GF-D8 (cell line): ENCODE measurements around the gene NCEH1.
"Not testable (repeated sequence)": the region's sequence is repeated elsewhere in the genome, so short reads cannot be mapped to it uniquely, and the experiment has no call there.

ENCODE experiments used
- DNase-seq: peaks from one replicate; lab custom pipeline; 2025; lab: John Stamatoyannopoulos, UW

NCEH1 gene

GRCh38 chr3:172613845-172614244, 97.0 kb downstream of the NCEH1 start:
- DNase-seq: no peak

DNA sequence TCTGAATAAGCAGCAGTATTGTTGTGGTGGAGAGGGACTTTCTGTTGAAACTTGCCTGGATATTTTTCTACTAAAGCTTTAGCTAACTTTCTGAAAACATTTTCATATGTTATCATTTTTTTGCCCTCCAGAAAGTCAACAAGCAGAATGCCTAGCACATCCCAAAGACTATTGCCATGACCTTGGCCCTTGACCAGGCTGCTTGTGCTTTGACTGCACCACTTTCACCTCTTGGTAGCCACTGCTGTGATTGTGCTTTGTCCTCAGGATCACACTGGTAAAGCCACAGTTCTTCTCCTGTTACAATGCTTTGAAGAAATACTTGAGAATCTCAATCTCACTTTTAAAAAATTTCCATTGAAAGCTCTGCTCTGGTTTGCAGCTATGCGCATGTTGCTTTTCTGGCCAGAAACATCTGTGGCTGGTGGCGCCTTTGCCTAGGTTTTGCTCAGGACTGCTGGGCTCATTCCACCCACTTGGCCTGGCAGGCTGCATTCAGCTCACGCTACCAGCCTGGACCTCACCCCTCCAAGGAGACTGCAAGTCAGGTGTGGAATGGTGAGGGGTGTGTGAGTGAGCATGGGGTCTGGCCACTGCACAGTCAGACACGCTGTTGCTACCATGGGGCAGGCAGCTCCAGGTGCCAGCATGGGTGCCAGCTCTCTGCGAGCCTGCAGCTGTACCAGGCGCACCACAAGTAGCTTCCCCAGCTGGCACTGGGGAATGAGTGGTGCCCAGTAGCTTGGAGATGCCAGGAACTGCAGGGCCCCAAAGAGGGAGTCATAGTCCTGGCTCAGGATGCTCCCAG, 97.8 kb downstream of the NCEH1 start:
- no peak for DNase-seq

DNA sequence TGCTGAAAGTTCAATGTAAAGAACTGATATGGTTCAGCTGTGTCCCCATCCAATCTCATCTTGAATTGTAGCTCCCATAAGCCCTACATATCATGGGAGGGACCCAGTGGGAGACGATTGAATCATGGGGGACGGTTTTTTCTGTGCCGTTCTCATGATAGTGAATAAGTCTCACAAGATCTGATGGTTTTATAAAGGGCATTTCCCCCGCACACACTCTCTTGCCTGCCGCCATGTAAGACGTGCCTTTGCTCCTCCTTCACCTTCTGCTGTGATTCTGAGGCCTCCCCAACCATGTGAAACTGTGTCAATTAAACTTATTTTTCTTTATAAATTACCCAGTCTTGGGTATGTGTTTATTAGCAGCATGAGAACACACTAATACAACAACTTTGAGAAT, 101.1 kb downstream of the NCEH1 start:
- no peak for DNase-seq

DNA sequence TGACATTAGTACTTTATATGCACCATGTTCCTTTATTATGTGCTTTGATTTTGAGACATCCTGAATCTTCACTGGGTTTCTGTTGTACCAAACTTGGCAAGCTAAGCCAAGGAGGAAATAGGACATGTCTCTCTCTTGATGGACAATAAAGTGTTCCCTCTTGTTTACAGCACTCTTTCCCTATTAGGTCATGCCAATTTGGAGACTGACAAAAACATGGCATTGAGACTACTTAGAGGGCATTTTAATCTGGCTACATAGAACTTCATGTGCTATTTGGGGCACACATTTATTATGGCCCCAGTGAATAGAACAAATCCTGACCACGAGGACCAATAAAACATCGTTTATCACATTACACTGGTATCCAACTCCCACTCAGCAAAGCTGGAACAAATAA, 102.3 kb downstream of the NCEH1 start:
- no peak for DNase-seq

DNA sequence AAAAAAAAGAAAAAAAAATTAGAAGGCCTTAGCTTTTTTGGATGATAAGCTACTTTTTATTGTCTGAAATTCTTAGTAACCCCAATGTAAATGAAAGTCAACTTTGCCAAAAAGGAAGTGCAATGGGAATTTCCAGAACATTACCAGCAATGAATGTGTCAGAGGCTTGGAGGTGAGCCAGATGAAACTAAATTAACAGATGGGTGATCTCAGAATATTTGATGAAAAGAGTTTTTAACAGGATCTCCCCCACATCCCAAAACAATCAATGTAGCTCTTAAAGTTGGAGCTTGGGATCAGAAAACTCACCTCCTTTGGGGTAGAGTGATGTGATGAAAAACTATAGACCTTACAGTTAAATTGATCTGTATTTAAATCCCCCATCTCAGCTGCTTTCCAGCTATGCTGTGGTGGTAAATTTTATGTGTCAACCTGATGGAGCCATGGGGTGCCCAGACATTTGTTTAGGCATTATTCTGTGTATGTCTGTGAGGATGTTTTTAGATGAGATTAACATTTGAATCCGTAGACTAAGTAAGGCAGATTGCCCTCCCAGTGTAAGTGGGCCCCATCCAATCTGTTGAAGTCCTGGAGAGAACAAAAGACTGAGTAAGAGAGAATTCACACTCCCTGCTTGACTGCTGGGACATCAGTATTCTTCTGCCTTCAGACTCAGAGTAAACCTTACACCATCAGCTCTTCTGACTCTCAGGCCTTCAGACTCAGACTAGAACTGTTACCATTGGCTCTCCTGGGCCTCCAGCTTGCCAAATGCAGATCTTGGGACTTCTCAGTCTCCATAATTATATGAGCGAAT, 103.4 kb downstream of the NCEH1 start:
- no peak for DNase-seq

- no peak for DNase-seq
Measured at GRCh38 chr3:172606021-172606420, 104.8 kb downstream of the NCEH1 start.

DNA sequence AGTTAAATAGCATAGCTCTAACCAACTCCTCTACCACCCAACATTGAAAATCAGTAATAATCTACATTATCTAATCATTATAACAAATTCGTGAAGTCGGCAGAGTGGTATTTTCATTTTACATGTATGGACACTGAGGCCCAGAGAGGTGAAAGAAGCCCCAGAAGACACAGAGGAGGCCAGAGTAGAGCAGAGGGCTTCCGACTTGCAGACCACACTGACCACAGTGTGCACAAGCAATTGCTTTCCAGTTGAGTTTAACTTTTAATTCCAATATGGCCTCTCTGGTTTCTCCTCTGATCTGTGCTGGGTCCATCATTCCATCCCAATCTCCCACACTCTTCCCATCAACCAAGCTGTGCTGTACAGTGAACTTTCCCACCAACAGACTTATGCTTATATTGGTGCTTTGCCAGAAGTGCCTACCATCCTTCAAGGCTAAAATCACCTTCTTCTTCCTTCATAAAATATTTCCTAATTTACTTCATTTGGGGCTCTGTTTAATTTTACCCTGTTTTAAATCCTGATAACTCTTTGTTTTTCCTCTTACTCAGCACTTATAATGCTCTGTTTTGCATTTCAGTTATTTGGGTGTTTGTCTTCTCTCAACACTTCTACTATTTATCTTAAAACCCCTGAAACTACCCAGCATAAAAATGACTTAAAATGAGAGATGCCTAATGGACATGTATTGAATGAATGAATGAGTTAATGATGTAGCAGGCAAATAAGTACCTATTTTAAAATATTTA, 105.8 kb downstream of the NCEH1 start:
- no peak for DNase-seq

GRCh38 chr3:172601066-172601832, 109.6 kb downstream of the NCEH1 start:
- DNase-seq: no peak

GRCh38 chr3:172600644-172601065, 110.2 kb downstream of the NCEH1 start:
- DNase-seq: no peak

DNA sequence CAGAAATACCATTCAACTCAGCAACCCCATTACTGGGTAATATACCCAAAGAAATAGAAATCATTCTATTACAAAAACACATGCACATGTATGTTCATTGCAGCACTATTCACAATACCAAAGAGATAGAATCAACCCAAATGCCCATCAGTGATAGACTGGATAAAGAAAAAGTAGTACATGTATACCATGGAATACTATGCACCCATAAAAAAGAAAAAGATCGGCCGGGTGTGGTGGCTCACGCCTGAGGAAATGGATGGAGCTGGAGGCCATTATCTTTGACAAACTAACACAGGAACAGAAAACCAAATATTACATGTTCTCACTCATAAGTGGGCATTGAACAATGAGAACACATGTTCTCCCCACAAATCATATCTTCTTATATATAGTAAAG, 112.0 kb downstream of the NCEH1 start:
- DNase-seq: no peak

DNA sequence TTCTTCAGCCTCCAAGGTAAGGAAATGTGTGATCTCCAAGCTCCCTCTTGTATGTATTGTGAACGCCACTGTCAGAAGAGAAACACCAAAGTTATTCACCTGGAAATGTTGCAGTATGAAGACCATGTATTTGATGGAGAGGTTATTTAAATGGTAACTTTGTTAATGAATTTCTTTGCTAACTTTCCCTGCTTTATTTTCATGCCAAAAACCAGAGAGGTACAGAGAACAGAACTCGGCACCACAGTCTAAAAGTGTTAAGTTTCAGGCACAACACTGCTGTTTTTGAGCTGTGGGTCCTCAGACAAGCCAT, 114.5 kb downstream of the NCEH1 start:
- DNase-seq: no peak

DNA sequence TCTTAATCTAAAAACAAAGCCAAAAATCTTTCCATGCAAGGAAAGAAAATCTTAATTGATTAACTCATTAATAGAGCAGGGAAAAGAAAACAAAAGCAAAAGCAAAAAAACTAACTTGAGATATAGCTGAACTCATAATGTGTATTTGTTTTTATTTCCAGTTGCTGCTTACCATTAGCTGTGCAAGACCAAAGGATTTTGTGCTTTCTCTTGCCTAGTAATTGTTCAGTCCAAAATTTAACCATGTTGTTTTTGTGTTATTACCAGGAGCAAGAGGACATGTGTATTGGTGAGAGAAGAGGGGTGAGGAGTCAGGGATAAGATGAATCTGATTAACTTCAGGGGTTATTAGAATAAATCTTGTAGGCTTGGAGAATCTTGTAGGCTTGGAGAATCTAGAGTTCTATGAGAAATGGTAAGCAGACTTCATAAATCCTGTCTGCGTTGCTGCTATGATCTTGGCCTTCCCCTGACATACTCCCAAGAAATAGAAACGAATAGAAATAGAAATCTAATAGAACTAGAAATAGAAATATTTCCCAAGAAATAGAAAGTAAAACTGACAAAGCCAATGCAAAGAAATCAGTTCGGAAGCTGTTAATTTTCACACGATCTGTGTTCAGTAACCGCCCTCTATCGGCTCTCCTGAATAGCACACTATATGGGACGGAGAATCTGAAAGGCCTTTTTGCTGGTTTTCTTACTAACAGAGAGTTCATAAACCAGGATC, 115.0 kb downstream of the NCEH1 start:
- peak; percentile 4 for DNase-seq

- not testable (repeated sequence) for DNase-seq
Measured at GRCh38 chr3:172594900-172595663, 115.8 kb downstream of the NCEH1 start.

DNA sequence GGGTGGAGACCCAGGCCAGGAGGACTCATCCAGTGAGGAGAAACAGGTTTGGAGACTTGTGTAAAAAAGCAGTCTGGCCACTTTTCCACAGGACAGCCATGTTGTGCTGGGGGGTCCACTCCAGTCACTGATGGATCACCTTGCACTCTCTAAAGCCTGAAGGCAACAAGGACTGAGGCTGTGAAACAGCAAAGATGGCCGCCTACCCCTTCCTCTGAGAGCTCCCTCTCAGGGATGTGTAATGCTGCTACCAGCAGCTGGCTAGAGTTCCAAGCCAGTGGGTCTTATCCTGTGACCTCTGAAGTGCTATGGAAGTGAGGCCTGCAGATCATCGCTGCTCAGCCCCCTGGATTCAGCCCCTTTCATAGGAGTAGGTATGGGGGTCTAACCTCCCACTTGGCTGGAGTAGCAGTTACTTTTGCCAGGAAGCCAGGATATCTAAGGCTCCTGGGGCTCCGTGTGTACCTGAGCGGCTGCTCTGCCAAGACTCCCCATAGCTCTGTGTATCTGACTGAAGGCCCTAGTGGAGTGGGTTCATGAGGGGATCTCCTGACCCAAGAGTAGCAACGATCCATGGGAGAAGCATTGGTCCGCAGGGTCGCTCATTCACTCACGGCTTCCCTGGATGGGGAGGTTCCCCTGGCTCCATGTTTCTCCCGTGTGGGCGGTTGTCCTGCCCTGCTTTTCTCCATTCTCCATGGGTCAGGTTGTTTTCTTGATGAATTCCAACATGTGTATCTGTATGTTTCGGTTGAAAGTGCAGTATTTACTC, 117.8 kb downstream of the NCEH1 start:
- no peak for DNase-seq

DNA sequence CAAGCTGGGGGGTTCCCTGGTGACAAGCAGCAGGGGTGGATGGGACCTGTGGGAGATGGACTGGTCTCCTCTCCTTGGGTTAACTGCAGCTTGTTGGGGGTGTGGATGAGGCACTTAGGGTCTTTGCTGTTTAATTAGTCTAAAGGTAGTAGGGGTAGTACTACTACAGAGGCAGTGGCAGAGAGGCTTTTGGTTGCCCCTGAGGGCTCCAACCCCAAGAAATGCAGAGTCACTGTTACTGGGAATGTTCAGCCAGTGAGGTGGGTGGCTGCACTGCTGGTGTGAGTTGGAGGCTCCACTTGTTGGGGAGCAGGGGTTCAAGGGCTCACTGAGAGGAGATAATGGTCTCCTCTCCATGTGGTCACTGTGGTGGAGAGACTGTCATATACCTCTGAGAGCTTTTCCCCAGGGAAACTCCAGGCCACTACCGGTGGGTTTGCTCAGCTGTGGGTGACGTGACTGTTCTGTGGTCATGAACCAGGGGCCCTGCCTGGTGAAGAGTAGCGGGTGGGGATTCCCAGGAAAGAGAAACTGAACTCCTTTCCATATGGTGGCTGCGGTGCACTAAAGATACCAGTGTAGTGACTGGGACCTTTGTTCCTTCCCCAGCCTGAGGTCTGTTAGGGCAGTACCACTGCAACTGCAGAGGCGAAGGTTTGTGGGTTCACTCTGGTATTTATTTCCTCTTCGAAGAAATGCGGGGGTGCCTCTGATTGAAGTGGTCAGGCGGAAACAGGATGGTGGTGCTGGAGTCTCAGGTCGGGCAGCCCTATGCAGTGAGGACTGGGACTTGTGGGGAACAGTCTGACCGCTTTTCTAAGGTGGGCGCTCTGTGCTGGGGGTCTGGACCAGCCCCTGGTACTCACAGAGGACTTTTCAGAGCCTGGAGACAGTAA, 118.7 kb downstream of the NCEH1 start:
- DNase-seq: peak; percentile 50

DNA sequence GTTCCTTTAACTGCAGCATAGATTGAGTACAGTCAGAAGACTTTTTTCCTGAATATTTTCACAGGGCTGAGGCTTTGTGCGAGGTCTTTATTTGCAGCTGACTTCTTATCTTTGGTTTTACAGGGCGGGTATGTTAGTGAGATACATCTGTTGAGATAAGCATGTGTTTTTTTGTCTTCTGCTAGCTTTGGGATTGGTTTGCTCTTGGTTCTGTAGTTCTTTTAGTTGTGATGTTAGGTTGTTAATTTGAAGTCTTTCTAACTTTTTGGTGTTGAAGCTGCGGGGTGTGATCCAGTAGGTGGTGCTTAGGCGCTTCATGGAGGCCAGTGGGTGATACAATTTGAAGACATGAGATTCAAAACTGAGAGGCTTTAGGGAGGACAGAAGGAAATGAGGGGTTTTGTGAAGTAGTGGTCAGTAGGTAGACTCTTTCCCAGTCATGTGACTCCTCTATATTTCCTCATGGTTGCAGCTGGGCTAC, 119.7 kb downstream of the NCEH1 start:
- DNase-seq: no peak

DNA sequence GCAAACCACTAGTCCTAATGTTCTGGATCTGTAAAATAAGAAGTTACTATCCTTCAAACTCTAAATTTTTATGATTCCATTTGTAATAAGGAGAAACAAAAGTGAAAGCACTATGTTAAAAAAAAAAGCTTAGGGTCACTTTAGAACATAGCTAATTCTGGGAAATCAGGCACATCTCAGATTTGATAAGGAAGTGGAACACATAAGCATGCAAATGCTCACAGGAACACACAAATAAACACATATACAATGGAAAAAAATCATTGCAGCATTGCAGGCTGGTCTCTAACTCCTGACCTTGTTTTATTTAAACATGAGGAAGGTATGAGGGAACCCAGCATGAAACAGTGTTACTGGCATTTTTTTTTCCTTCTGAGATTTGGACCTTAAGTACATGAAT, 124.4 kb downstream of the NCEH1 start:
- no peak for DNase-seq

- no peak for DNase-seq
Measured at GRCh38 chr3:172585954-172586353, 124.9 kb downstream of the NCEH1 start.

DNA sequence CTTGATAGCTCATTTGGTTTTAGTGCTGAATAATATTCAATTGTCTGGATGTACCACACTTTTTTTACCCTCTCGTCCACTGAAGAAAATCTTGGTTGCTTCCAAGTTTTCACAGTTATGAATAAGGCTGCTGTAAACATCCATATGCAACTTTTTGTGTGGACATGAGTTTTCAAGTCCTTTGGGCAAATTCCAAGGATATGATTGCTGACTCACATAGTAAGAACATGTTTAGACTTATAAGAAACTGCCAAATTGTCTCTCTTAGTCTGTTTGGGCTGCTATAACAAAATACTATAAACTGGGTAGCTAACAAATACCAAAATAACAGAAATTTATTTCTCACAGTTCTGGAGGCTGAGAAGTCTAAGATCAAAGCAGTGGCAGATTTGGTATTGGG, 128.2 kb downstream of the NCEH1 start:
- no peak for DNase-seq
